ENCODE results near the gene ZNF667.

Gene ZNF667

DNA sequence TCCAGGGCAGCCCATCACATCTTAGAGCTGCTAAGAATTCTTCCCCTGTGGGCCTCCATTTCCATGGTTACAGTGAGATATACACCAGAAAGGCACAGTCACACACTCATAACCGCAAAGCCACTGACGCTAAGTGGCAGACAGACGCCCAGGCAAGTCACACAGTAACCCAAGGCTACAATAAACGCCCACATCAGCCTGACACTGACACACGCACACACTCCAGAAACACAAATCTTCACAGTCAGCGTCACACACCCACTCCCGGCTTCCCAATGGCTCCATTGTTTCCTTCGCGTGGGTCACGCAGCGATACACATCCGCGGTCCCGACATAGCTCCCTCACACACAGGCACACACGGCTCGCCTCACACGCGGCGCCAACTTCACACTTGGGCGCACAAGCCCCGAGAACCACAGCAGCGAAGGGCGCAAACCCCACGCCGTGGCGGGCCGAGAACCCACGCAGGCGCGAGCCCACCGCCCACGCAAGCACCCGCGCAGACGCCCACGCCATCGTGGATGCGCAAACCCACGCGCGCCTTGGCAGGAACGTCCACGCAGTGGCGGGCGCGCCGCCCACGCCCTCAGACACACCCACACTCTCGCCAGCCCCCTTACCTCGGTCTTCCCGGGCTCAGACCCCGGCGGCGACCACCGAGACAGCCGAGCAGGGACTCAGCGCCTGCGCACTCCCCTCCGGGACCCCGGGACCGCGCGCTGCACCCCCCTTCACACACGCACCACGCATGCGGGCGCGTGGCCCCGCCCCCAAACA is at the start of gene ZNF667:
Gene ZNF667, minus strand, starts transcription at position 695 of the 778 bp plus-strand sequence. CDS start 14,975 bp downstream, outside the sequence.
- no peak for DNase-seq (ENCODE audit: low read depth)
- H3K4me3 ChIP-seq (ENCODE audit: low read depth, low read length), result no peak within 1 kb of the TSS
- TF ChIP-seq, protein P1, sequence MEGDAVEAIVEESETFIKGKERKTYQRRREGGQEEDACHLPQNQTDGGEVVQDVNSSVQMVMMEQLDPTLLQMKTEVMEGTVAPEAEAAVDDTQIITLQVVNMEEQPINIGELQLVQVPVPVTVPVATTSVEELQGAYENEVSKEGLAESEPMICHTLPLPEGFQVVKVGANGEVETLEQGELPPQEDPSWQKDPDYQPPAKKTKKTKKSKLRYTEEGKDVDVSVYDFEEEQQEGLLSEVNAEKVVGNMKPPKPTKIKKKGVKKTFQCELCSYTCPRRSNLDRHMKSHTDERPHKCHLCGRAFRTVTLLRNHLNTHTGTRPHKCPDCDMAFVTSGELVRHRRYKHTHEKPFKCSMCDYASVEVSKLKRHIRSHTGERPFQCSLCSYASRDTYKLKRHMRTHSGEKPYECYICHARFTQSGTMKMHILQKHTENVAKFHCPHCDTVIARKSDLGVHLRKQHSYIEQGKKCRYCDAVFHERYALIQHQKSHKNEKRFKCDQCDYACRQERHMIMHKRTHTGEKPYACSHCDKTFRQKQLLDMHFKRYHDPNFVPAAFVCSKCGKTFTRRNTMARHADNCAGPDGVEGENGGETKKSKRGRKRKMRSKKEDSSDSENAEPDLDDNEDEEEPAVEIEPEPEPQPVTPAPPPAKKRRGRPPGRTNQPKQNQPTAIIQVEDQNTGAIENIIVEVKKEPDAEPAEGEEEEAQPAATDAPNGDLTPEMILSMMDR (IDR thresholded peaks at IDR 0.05; ENCODE audit: insufficient read depth, low read depth, low read length, missing control alignments), result no peak

DNA sequence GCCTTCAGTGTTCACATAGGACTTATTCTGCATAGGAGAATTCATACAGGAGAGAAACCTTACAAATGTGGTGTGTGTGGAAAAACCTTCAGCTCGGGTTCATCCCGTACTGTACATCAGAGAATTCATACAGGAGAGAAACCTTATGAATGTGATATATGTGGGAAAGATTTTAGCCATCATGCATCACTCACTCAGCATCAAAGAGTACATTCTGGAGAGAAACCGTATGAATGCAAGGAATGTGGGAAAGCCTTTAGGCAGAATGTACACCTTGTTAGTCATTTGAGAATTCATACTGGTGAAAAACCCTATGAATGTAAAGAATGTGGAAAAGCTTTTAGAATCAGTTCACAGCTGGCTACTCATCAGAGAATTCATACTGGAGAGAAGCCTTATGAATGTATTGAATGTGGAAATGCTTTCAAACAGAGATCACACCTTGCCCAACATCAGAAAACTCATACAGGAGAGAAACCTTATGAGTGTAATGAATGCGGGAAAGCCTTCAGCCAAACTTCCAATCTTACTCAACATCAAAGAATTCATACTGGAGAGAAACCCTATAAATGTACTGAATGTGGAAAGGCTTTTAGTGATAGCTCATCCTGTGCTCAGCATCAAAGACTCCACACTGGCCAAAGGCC is 48.2 kb upstream of the ZNF667 start:
- TF ChIP-seq, protein P1 (IDR thresholded peaks at IDR 0.05; ENCODE audit: insufficient read depth, low read depth, low read length, missing control alignments), result no peak
- no peak for DNase-seq (ENCODE audit: low read depth)
- no peak overlapping the region for H3K4me3 ChIP-seq (ENCODE audit: low read depth, low read length)

DNA sequence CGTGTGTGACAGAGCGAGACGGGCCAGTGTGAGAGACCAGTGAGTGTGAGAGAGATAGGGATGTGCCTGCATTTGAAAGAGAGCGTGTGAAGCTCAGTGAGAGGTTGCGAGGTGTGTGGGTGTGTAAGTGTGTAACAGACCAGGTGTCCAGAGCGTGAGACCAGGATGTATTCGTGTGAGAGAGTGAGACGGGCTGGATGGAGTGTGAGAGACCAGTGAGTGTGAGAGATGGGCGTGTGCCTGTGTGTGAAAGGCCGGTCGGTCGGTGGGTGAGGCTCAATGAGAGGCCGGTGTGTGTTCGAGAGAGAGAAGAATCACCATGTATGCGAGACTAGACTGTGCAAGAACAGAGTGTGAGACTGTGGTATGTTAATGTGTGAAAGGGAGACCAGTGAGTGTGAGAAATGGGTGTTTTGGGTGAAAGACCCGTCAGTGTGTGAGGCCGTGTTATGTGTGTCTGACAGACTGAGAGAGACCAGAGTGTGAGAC is 31.2 kb upstream of the ZNF667 start:
- no peak overlapping the region for H3K4me3 ChIP-seq (ENCODE audit: low read depth, low read length)
- DNase-seq (ENCODE audit: low read depth), result no peak
- TF ChIP-seq, protein P1 (IDR thresholded peaks at IDR 0.05; ENCODE audit: insufficient read depth, low read depth, low read length, missing control alignments), result no peak

DNA sequence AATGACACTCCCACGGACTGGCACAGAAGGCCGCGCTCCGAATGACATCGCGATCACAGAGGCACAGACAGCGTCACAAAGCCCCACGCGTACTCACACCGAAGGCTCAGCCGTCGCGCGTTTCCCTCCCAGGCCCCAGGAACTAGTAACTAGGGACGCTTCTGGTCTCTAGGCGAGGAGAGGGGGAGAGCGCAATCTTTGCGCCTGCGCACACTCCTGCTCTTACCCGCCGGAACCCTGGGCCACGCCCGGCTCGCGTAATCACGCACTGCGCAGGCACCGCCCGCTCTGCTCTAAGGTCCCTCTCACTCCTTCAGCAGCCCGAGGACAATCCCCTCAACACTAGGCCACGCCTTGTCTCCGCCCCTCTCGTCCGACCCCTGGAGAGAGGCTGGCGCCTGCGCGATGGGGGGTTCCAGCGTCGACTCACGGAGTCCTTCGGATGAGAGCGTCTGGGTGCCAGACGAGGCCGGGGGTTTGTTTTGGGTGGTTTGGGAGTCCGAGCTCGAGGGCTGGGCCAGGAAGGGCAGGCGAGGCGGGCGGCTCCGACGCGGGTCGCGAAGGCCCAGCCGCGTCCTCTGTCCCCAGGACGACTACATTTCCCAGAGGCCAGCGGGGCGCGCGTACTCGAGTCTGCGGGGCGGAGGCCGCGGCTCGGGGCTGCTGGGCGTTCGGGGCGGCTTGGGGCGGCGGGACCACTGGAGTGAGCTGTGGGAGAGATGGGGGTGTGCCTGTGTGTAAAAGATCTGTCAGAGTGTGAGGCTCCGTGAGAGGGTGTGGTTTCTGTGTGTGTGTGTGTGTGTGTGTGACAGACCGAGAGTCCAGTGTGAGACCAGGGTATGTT is 30.5 kb upstream of the ZNF667 start, which contains the start of gene ZNF471:
Gene ZNF471, plus strand, starts transcription at position 410 of the 844 bp plus-strand sequence. CDS start 3,717 bp downstream, outside the sequence.
- TF ChIP-seq, protein P1 (IDR thresholded peaks at IDR 0.05; ENCODE audit: insufficient read depth, low read depth, low read length, missing control alignments), result no peak
- no peak for DNase-seq (ENCODE audit: low read depth)
- H3K4me3 ChIP-seq (ENCODE audit: low read depth, low read length), result no peak within 1 kb of the TSS

DNA sequence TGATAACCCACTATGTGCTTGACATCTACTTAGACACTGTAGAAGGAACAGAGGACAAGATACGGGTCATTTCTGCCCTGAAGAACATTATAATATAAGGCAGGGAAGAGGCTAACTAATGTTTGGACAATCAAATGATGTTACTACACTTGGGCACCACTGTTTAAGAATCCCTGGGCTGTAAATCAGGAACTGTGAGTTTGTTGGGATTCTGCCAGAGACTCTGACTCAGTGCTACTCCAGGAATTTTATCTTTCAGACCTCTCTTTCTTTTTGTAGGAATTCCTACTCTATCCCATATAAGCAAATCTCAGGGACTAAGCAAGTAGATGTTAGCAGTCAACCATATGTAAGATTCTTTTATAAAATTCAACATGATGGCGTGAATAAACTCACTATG is 27.4 kb upstream of the ZNF667 start:
- no peak overlapping the region for H3K4me3 ChIP-seq (ENCODE audit: low read depth, low read length)
- TF ChIP-seq, protein P1 (IDR thresholded peaks at IDR 0.05; ENCODE audit: insufficient read depth, low read depth, low read length, missing control alignments), result no peak

DNA sequence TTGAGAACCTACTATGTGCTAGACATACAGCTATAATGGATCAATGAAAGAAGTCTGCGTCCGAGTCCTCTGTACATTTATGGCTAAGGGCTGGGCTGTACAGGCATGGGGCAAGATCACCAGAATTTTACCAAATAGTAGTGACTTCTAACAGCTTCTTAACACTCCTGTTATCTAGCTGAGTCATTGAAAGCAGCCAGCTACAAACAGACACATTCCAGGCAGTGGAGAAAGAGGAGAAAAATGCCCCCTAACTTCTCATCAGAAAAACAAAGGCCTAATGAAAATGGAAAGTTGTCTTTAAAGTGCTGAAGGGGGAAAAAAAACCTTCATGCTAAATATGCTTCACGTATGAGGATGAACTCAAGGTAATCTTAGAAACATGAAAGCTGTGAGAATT is 14.3 kb upstream of the ZNF667 start:
- TF ChIP-seq, protein P1 (IDR thresholded peaks at IDR 0.05; ENCODE audit: insufficient read depth, low read depth, low read length, missing control alignments), result no peak
- DNase-seq (ENCODE audit: low read depth), result no peak
- no peak overlapping the region for H3K4me3 ChIP-seq (ENCODE audit: low read depth, low read length)

More for the DNA sequence above, 27.4 kb upstream of the ZNF667 start:
- no peak for DNase-seq (ENCODE audit: low read depth)

Data from GM12865 (cell line).